22Rv1 (cell line): ENCODE measurements around the gene RAB7A.
A peak's percentile ranks its signal among the peaks of the same experiment; 100 is the strongest.
"Not testable (repeated sequence)": the region's sequence is repeated elsewhere in the genome, so short reads cannot be mapped to it uniquely, and the experiment has no call there.

Experiments
- H3K27ac ChIP-seq: fragments of 450-650 bp; 2 replicates; pipeline ENCODE4 v1.5.1; 2017
- ZFX ChIP-seq: fragments of 450-650 bp; IDR thresholded peaks from 2 replicates; pipeline ENCODE4 v1.6.1; 2017; ENCODE audit warnings: antibody characterized with exemption, borderline replicate concordance
- TF ChIP-seq, protein P1 (sequence below): fragments of 450-650 bp; IDR thresholded peaks from 2 replicates; pipeline ENCODE4 v1.5.1; 2017; ENCODE audit warnings: mild to moderate bottlenecking

RAB7A gene

DNA sequence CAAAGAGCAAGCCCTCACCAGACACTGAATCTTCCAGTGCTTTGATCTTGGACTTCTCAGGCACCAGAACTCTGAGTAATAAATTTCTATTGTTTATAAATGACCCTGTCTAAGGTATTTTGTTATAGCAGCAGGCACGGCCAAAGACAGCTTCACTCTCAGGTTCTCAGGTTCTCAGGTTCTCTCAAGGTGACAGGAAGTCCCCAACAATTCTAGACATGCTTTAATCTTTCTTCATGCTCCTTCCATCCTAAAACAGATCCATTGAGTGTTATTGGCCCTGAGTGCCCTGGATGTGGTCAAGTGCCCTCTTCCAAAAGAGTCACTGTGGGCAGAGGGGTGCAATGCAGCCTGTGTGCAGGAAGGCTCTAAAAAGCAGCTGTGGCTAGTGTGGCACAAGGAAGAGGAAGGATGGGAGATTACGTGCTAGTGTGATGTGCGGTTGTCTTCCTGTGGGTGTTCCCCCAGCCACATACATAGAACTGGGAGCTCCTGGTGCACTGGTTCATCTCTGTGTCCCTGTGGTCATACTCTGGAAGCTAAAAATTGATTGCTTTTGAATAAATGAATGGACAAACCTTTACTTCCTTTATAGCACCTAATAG lies 11.0 kb upstream of the RAB7A start:
- no peak overlapping the region for H3K27ac ChIP-seq
- TF ChIP-seq ZFX: no peak
- TF ChIP-seq, protein P1, sequence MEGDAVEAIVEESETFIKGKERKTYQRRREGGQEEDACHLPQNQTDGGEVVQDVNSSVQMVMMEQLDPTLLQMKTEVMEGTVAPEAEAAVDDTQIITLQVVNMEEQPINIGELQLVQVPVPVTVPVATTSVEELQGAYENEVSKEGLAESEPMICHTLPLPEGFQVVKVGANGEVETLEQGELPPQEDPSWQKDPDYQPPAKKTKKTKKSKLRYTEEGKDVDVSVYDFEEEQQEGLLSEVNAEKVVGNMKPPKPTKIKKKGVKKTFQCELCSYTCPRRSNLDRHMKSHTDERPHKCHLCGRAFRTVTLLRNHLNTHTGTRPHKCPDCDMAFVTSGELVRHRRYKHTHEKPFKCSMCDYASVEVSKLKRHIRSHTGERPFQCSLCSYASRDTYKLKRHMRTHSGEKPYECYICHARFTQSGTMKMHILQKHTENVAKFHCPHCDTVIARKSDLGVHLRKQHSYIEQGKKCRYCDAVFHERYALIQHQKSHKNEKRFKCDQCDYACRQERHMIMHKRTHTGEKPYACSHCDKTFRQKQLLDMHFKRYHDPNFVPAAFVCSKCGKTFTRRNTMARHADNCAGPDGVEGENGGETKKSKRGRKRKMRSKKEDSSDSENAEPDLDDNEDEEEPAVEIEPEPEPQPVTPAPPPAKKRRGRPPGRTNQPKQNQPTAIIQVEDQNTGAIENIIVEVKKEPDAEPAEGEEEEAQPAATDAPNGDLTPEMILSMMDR: no peak

DNA sequence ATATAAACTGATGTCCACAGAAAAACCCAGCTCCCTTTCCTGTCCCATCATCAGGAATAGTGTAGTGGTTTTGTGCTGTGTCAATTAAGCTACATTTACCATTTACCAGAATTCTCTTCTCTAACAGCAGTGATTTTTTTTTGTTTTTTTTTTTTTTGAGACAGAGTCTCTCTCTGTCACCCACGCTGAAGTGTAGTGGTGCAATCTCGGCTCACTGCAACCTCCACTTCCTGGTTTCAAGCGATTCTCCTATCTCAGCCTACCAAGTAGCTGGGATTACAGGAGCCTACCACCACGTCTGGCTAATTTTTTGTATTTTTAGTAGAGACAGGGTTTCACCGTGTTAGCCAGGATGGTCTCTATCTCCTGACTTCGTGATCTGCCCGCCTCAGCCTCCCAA lies 7.1 kb upstream of the RAB7A start:
- H3K27ac ChIP-seq: not testable (repeated sequence)

DNA sequence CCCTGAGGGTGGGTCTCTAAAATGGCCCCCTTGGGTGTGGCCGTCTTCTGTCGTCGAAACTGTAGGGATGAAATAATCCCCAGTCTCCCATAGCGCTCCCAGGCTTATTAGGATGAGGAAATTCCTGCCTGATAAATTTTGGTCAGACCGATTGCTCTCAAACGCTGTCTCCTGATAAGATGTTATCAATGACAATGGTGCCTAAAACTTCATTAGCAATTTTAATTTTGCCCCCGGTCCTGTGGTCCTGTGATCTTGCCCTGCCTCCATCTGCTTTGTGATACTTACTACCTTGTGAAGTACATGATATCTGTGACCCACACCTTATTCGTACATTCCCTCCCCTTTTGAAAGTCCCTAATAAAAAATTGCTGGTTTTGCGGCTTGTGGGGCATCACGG lies 5.1 kb upstream of the RAB7A start:
- no peak overlapping the region for H3K27ac ChIP-seq
- TF ChIP-seq, protein P1: no peak
- no peak for TF ChIP-seq ZFX

DNA sequence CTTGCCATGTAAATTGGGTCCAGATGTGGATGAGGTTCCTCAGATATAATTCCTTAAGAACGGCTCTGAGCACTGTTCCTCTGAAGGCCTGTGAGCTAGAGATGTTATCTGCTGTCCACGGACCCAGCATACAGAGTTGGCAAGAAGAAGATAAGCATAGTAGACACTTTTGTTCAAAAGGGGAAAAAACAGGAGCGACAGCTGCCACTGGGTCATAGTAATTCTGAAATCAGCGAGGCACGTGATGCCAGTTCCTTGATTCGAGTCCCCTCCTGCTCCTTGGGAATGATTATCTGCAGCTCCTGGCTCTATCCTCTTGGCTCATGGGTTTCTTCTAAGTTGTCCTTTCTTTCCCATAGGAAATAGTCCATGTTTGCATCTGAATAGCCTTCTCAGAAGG lies 2.5 kb upstream of the RAB7A start:
- H3K27ac ChIP-seq: no peak overlapping the region
- TF ChIP-seq, protein P1: no peak

DNA sequence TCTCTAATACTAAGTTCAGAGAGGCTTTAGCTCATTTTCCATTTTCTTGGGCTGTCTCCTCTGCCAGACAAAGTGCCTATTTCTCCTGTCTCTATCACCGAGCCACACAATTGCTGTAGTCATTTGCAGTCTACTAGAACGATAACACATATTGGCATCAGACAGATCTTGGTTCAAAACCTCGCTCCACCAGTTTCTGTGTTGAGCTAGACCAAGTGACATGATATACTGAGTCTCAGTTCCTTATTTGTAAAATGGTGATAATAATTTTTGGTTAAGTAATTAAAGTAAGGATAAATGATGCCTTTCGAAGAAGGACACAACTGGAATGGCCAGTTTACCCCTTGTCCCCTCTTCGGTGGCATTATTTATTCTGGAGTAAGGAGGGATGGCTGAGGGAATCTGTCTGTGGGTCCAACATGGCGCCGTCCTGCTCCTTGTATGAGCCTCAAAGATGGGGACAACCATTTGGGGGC lies 398 bp upstream of the RAB7A start:
- H3K27ac ChIP-seq: peak overlapping the region; percentile 82
- TF ChIP-seq, protein P1: no peak
- no peak for TF ChIP-seq ZFX

DNA sequence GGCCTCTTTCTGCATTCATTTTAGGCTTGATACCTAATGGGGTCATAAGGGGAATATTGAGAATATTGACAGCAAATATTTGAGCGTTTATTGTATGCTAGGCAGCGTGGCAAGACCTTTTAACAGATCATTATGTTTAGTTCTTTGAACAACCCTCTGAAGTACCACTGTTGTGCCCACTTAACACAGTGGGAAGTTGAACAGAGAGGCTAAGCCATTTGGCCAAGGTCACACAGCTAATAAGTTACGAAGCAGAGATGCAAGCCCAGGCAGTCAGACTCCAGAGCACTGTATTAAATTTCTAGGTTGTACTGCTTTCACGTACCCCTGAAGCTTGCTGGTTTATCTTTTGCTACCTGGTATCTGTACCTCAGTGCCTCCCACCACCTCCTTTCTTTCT lies 1.1 kb downstream of the RAB7A start:
- TF ChIP-seq, protein P1: no peak
- no peak for TF ChIP-seq ZFX
- peak overlapping the region; percentile 82 for H3K27ac ChIP-seq

DNA sequence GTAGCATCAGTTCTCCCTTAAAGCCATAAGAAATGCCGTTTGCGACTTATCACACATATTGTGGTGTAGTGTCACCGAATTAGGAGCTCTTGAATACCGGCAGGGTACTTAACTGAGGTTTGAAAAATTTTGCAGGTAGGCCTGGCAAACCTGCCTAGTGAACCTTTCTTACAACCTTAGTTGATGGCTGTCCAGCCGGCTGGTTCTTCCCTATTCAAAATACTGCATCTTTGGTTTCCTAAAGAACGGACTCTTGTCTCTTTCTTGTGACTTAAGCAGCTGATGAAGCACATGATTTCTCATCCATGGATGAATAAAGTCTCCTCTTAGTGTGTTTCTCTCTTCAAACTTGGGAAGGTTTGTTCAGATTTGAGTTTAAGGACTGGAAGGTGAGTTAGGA lies 1.5 kb downstream of the RAB7A start:
- no peak for TF ChIP-seq ZFX
- TF ChIP-seq, protein P1: no peak
- H3K27ac ChIP-seq: no peak overlapping the region

DNA sequence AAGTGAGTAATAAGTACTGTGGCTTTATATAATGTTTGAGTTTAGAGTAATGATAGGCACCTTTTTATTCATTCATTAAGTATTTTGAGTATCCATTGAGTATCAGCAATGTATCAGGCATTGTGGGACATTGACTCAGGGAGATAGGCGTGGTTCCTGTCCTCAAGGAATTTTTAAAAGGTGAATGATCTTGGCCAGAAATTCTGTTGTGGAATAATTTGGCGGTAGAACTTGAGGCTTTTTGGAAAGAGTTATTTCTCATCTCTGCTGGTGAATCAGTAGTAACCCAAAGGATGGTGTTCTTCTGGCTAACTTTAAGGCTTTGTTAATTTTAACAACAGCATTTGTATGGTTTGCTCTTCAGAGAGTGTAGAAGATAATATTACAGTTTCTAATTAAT lies 2.0 kb downstream of the RAB7A start:
- H3K27ac ChIP-seq: no peak overlapping the region

DNA sequence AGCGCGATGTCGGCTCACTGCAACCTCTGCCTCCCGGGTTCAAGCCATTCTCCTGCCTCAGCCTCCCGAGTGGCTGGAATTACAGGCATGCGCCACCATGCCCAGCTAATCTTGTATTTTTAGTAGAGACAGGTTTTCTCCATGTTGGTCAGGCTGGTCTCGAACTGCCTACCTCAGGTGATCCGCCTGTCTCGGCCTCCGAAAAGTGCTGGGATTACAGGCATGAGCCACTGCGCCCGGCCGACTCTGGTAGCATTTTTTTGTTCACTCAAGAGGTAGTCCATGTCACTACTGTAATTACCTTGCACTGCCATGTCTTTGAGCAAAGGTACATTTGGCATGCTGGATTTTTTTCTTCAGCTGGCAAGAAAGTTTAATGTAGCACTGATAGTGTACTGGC lies 2.5 kb downstream of the RAB7A start:
- not testable (repeated sequence) for H3K27ac ChIP-seq

More for the DNA sequence above, 2.0 kb downstream of the RAB7A start:
- no peak for TF ChIP-seq ZFX
- TF ChIP-seq, protein P1: no peak
